Central memory CD8-positive, alpha-beta T cell (primary cell): ENCODE data around the gene ARHGAP30.
A peak's percentile ranks its signal among the peaks of the same experiment; 100 is the strongest.

Experiments
- ATAC-seq: fragments of 150-1000 bp; cut with Tn5 transposase; replicated peaks from 2 replicates; pipeline ENCODE4 v1.10.0; 2022; ENCODE audit warnings: mild to moderate bottlenecking, moderate FRiP score, moderate number of reproducible peaks; ENCODE audit not compliant: poor library complexity, severe bottlenecking; ENCODE audit errors: extremely low read depth
- DNase-seq, 2 donors: peaks; one replicate each; pipeline ENCODE4 v3.0.0; 2021; ENCODE audit warnings: low spot score in 2 of 2
- H3K27ac Mint-ChIP-seq: one replicate; pipeline ENCODE4 v1.8.0; 2022; ENCODE audit warnings: low read depth, mild to moderate bottlenecking, moderate library complexity, mixed read lengths
- H3K27me3 Mint-ChIP-seq: one replicate; pipeline ENCODE4 v1.8.0; 2022; ENCODE audit warnings: mixed read lengths
- H3K36me3 Mint-ChIP-seq: one replicate; pipeline ENCODE4 v1.8.0; 2022; ENCODE audit warnings: mild to moderate bottlenecking, moderate library complexity, mixed read lengths; ENCODE audit not compliant: insufficient read depth
- H3K4me1 Mint-ChIP-seq: one replicate; pipeline ENCODE4 v1.8.0; 2022; ENCODE audit warnings: mixed read lengths
- H3K4me3 Mint-ChIP-seq: one replicate; pipeline ENCODE4 v1.8.0; 2022; ENCODE audit warnings: mild to moderate bottlenecking, moderate library complexity, mixed read lengths
- H3K9me3 Mint-ChIP-seq: one replicate; pipeline ENCODE4 v1.8.0; 2022; ENCODE audit warnings: mixed read lengths

Gene ARHGAP30

DNA sequence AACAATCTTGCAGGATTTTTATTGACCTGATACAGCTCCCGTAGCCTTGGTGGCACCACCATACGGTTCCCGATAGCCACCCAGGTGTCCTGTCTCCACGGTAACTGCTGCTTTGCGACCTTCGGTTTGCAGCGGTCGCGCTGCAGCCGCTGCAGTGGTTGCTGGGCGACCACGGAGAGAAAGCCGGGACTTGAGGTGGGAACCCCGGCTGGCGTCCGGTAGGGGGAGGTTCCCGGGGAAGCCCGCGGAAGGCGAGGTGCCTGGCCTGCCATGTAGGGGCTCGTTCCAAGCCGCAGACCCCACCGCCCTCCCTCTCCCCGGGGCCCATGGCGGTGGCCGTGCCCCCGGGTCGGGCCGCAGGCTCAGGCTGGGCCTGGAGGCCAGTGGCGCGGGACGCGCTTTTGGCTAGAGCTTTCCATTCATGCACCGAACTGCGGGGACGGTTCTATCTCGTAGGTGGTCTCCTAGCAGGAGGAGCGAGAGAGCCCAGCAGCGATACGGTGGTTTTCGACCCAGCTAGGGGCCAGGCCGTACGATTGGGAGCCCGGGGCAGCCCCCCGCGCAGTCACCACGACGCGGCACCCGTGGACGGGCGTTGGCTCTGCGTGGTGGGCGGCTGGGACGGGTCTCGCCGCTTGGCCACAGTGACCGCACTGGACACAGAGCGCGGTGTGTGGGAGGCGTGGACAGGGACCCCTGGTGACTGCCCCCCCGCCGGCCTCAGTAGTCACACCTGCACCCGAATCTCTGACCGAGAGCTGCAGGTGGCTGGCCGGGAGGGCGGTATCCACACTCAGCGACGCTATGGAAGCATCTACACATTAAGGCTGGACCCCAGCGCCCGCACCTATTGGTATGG lies 28.7 kb upstream of the ARHGAP30 start, which contains the start of gene KLHDC9:
KLHDC9 (plus strand) TSS at position 152 of the 859 bp plus-strand sequence; CDS start at position 327, 175 bp downstream.
- peak; percentile 46 to 58 for DNase-seq
- peak; percentile 72 for ATAC-seq
- peaks cover 21% of the 10 kb centered on the region for H3K4me1 Mint-ChIP-seq

DNA sequence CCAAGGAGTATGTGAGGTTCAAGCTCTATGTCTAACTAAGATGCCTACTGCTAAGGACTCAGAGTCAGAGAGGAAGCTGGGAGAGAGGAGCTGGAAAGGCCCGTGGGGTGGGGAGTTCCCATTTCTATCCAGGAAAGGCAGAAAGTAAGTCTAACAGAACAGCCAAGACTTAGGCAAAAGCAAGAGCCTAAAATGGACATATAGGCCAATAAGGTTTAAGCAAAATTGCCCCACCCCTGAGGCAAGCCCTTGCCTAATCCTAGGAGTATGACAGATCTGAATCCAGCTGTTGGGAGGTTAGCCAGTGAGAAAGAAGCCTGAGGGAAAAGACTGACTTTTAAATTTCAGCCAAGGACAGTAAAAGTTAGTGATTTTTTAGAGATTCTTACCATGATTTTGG lies 26.8 kb upstream of the ARHGAP30 start:
- Mint-ChIP-seq H3K27ac (peak overlapping the region; percentile 100), H3K9me3 (no peaks in the 10 kb centered on the region), H3K4me3 (no peak overlapping the region), H3K36me3 (peaks cover 33% of the 10 kb centered on the region), H3K4me1 (peaks cover 21% of the 10 kb centered on the region), H3K27me3 (peaks cover 7% of the 10 kb centered on the region)
- DNase-seq (no peak), ATAC-seq (no peak)

More for the DNA sequence above, 28.7 kb upstream of the ARHGAP30 start, which contains the start of gene KLHDC9:
- peaks cover 37% of the 10 kb centered on the region for H3K36me3 Mint-ChIP-seq
- H3K4me3 Mint-ChIP-seq: peak within 1 kb of the TSS; percentile 88
- peak within 1 kb of the TSS; percentile 100 for H3K27ac Mint-ChIP-seq
- H3K9me3 Mint-ChIP-seq: no peaks in the 10 kb centered on the region
- peaks cover 7% of the 10 kb centered on the region for H3K27me3 Mint-ChIP-seq

DNA sequence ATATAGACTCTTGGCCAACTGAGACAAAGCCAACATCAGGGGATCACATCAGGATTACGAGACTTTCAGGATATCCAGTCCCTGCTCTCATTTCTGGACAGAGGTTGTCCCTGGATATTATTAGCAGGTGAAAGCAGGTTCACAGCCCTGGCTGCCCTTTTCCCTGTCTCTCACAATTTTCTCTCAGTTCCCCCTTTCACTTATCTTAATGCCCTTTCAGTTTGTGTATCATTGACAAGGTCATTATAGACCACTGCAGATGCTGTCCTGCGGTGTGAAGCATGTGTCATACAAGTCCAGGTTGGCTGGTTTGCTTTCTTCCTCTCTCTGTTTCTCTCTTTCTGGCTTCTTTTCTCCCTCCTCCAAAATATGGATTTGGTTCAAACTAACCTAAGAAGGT lies 26.3 kb upstream of the ARHGAP30 start:
- H3K27me3 Mint-ChIP-seq: peaks cover 7% of the 10 kb centered on the region
- no peak overlapping the region for H3K4me3 Mint-ChIP-seq
- DNase-seq: no peak
- H3K9me3 Mint-ChIP-seq: no peaks in the 10 kb centered on the region
- H3K4me1 Mint-ChIP-seq: peaks cover 21% of the 10 kb centered on the region
- no peak for ATAC-seq
- H3K36me3 Mint-ChIP-seq: peaks cover 30% of the 10 kb centered on the region
- no peak overlapping the region for H3K27ac Mint-ChIP-seq

DNA sequence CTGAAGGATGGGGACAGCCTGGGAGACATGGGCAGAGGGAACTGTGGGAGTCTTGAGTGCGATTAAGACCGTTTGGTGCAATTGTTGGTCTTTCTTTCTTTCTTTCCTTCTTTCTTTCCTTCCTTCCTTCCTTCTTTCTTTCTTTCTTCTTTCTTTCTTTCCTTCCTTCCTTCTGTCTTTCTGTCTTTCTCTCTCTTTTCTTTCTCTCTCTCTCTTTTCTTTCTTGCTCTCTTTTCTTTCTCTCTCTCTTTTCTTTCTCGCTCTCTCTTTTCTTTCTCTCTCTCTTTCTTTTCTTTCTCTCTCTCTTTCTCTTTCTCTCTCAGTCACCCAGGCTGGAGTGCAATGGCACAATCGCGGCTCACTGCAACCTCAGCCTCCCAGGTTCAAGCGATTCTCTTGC lies 25.5 kb upstream of the ARHGAP30 start:
- Mint-ChIP-seq H3K36me3 (peaks cover 25% of the 10 kb centered on the region), H3K27me3 (peaks cover 7% of the 10 kb centered on the region), H3K4me1 (peaks cover 21% of the 10 kb centered on the region), H3K27ac (peak overlapping the region; percentile 88), H3K4me3 (no peak overlapping the region), H3K9me3 (no peaks in the 10 kb centered on the region)
- DNase-seq (no peak), ATAC-seq (no peak)

DNA sequence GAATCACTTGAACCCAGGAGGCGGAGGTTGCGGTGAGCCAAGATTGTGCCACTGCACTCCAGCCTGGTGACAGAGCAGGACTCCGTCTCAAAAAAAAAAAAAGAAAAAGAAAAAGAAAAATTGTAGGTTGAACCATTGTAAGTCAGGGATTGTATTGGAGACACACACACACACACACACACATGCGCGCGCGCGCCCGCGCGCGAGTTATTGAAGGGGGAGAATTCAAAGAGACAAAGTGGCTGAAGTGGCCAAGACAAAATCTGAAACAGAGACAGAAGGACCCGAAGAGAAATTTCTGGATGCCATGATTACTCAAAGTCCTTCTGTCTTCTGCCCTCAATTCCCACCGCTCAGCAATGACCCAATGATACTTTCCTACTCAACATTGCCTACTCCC lies 24.8 kb upstream of the ARHGAP30 start:
- Mint-ChIP-seq H3K36me3 (peaks cover 25% of the 10 kb centered on the region), H3K9me3 (no peaks in the 10 kb centered on the region), H3K4me3 (no peak overlapping the region), H3K4me1 (peaks cover 21% of the 10 kb centered on the region), H3K27ac (no peak overlapping the region), H3K27me3 (peaks cover 7% of the 10 kb centered on the region)
- ATAC-seq (no peak), DNase-seq (no peak)

GRCh38 chr1:161092621-161093028 lies 22.9 kb upstream of the ARHGAP30 start:
- no peaks in the 10 kb centered on the region for H3K9me3 Mint-ChIP-seq
- peaks cover 2% of the 10 kb centered on the region for H3K27me3 Mint-ChIP-seq
- ATAC-seq: no peak
- H3K36me3 Mint-ChIP-seq: peaks cover 13% of the 10 kb centered on the region
- H3K27ac Mint-ChIP-seq: no peak overlapping the region
- H3K4me3 Mint-ChIP-seq: no peak overlapping the region
- peaks cover 8% of the 10 kb centered on the region for H3K4me1 Mint-ChIP-seq
- DNase-seq: no peak

DNA sequence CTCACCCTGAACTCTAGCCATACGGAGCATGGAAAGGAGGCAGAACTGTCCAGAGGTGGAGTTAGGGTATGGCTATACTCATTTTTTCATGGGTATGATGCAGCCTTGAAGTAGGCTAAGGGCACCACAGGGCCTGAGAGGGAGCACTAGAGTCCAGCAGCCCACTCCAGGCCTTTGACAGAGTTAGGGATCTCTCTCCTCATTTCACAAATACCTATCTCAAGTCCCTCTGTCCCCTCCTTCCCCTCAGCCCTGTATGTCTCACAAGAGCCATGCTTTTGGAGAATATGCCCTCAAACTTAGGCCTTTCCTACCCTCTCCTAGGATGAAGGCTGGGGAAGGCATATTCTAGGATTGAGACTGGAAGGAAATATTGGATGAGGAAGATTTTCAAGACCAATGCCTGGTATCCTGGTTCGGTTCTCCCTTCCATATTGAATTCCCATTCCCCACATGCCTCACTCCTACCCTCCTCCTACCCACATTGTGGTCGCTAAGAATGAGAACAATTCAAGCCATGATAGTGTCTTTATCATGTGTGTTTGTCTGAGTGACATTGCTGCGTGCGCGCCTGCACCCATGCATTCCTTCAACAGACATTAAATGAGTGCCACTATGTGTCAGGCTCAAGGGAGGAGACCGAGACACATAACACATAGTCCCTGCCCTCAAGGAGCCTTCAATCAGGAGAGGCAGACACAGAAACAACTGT lies 22.3 kb upstream of the ARHGAP30 start:
- H3K4me3 Mint-ChIP-seq: no peak overlapping the region

DNA sequence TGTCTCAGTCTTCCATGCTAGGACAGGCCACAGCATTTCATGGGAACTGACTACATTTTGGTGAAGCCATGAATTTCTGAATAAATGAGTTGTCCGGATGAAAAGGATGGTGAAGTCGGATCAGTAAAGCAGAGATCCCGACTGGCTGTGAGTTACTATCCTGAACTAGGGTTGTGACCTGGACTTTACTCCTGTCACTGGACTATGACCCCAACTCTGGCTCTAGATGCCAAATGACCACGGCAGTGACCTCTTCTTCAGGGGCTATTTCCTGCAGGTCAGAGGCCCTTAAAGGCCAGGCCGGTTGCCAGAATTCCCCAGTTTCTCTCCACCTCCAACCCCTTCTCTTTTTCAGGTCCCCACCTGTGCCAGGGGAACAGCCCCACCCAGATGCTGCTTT lies 21.4 kb upstream of the ARHGAP30 start:
- Mint-ChIP-seq H3K9me3 (no peaks in the 10 kb centered on the region), H3K27me3 (no peaks in the 10 kb centered on the region), H3K4me1 (no peaks in the 10 kb centered on the region), H3K36me3 (no peaks in the 10 kb centered on the region), H3K27ac (no peak overlapping the region), H3K4me3 (no peak overlapping the region)
- no peak for ATAC-seq
- no peak for DNase-seq

More for the DNA sequence above, 22.3 kb upstream of the ARHGAP30 start:
- ATAC-seq: no peak
- Mint-ChIP-seq H3K27me3 (no peaks in the 10 kb centered on the region), H3K9me3 (no peaks in the 10 kb centered on the region), H3K27ac (no peak overlapping the region), H3K4me1 (peaks cover 1% of the 10 kb centered on the region), H3K36me3 (peaks cover 6% of the 10 kb centered on the region)
- DNase-seq: no peak

GRCh38 chr1:161090617-161091016 lies 20.9 kb upstream of the ARHGAP30 start:
- DNase-seq (no peak), ATAC-seq (no peak)
- no peaks in the 10 kb centered on the region for H3K27me3 Mint-ChIP-seq
- no peaks in the 10 kb centered on the region for H3K36me3 Mint-ChIP-seq
- no peaks in the 10 kb centered on the region for H3K9me3 Mint-ChIP-seq
- H3K4me3 Mint-ChIP-seq: no peak overlapping the region
- no peaks in the 10 kb centered on the region for H3K4me1 Mint-ChIP-seq
- H3K27ac Mint-ChIP-seq: no peak overlapping the region

- H3K4me3 Mint-ChIP-seq: no peak overlapping the region
- H3K36me3 Mint-ChIP-seq: no peaks in the 10 kb centered on the region
- no peaks in the 10 kb centered on the region for H3K27me3 Mint-ChIP-seq
- H3K4me1 Mint-ChIP-seq: no peaks in the 10 kb centered on the region
- DNase-seq (no peak), ATAC-seq (no peak)
- no peak overlapping the region for H3K27ac Mint-ChIP-seq
- H3K9me3 Mint-ChIP-seq: no peaks in the 10 kb centered on the region
These were observed 20.2 kb upstream of the ARHGAP30 start for GRCh38 chr1:161089938-161090337.

DNA sequence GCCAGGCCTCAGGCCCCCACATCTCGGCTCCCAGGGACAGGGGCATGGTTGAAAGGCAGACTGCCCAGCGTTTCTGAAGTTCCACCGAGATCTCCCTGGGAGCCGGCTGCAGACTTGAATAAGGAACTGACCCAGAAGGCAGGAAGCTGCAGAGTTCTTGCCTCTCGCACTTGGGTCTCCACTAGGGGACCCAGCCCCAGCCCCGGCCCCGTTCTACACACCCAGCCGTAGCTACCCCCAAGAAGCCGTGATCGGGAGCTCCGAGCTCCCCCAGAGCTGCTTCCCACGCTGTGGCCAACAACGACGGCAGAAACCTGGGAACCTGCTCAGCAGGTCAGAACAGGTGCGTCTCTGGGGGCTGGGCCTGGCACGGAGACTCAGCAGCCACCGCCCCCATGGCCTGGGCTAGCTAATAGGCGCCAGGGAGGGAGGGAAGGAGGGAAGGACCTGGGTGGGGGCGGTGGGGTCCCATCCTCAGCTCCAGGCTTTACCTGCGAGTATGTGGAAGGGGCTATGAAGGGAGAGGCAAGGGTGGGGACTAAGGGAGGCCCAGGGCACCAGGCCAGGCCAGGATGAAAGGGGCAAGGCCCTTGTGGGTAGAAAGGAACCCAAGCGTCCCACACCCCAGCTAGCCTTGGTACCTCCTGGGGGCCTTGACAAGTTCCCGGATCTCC lies 19.7 kb upstream of the ARHGAP30 start, which contains the start of gene NECTIN4:
NECTIN4 (minus strand) TSS at position 308 of the 674 bp plus-strand sequence; CDS start at position 46, 262 bp downstream.
- Mint-ChIP-seq H3K4me1 (no peaks in the 10 kb centered on the region), H3K27ac (no peak within 1 kb of the TSS), H3K4me3 (no peak within 1 kb of the TSS), H3K36me3 (no peaks in the 10 kb centered on the region), H3K9me3 (no peaks in the 10 kb centered on the region), H3K27me3 (no peaks in the 10 kb centered on the region)
- ATAC-seq: no peak
- DNase-seq: no peak

GRCh38 chr1:161088587-161089110 lies 19.0 kb upstream of the ARHGAP30 start:
- Mint-ChIP-seq H3K27me3 (no peaks in the 10 kb centered on the region), H3K9me3 (no peaks in the 10 kb centered on the region), H3K36me3 (no peaks in the 10 kb centered on the region), H3K4me1 (no peaks in the 10 kb centered on the region), H3K27ac (no peak overlapping the region), H3K4me3 (no peak overlapping the region)
- no peak for DNase-seq
- no peak for ATAC-seq
